Measurements from ENCODE around the gene SYT12.
A peak's percentile ranks its signal among the peaks of the same experiment; 100 is the strongest.
"Not testable (repeated sequence)": the region's sequence is repeated elsewhere in the genome, so short reads cannot be mapped to it uniquely, and the experiment has no call there.

SYT12 gene

GRCh38 chr11:66996609-66997273 is 26.2 kb upstream of the SYT12 start:
- peak; percentile 66 for DNase-seq (ENCODE audit: low spot score)

- DNase-seq (ENCODE audit: low spot score), result no peak
Observed at GRCh38 chr11:66999555-66999954, 23.4 kb upstream of the SYT12 start.

GRCh38 chr11:67001332-67001731 is 21.6 kb upstream of the SYT12 start:
- DNase-seq (ENCODE audit: low spot score), result no peak

GRCh38 chr11:67002297-67002913 is 20.5 kb upstream of the SYT12 start:
- no peak for DNase-seq (ENCODE audit: low spot score)

DNA sequence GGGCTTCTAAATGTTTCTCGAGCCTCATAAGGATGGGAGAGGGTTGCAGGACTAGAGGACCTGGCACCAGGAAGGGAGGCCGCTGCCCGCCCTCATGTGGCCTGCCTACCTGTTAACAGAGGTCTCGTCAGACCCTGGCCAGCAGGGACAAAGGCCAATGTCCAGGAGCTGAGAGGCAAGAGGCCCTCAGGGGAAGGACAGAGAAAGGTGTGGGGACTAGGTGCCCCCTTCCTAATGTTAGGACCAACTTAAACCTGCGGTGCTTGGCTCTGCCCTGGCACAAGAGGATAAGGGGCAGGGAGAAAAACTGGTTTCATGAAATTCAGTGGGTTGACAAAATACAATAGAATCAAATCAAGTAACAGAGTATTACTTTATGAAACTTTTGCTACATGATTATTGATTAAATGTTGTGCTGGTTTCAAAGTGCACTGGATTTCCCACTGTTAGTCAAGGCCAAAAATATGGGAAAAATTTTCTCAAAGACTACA is 20.0 kb upstream of the SYT12 start:
- no peak for DNase-seq (ENCODE audit: low spot score)

- DNase-seq (ENCODE audit: low spot score), result not testable (repeated sequence)
Observed at GRCh38 chr11:67005200-67005599, 17.7 kb upstream of the SYT12 start.

- DNase-seq (ENCODE audit: low spot score), result peak; percentile 48
Observed at GRCh38 chr11:67006029-67006884, 16.7 kb upstream of the SYT12 start.

DNA sequence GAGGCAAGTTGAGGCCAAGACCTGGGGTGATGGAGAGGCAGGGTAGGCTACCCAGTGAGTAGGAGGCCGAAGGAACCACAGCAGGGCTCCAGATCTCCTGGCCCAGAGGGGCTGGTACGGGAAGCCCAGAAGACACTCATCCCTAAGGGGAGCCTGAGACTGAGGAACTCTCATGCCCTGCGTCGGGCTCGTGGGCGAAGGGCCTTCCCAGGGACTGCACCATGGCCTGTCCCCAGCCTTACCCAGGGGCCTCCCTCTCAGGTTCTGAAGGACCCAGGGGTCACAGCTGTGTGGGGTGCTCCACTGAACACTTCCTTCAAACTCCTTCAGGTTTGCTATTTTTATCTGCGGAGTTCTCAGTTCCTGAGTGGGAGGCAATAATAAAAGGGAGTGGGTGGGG is 15.8 kb upstream of the SYT12 start:
- no peak for DNase-seq (ENCODE audit: low spot score)

GRCh38 chr11:67010296-67010905 is 12.5 kb upstream of the SYT12 start:
- no peak for DNase-seq (ENCODE audit: low spot score)

DNA sequence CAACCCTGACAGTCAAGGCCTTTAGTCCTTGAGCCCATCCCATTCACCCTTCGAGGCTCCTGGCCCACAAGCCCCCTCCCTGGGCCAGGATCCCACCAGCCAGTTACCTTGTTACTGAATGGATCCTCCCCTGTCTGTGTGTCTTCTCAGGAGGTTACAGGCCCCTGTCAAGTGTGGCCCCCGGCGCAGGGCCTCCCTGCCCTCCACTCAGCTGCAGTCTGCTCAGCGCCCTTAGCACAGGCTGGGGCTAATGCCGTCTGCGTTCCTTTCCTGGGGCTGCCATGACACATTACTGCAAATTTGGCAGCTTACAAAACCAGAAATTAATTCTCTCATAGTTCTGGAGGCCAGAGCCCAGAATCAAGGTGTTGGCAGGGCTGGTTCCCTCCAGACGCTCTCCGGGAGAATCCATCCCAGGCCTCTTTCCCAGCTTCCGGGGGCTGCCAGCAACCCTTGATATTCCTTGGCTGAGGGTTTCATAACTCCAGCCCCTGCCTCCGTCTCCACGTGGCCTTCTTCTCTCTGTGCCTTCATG is 9.4 kb upstream of the SYT12 start:
- no peak for DNase-seq (ENCODE audit: low spot score)

- DNase-seq (ENCODE audit: low spot score), result no peak
Observed at GRCh38 chr11:67014343-67014742, 8.6 kb upstream of the SYT12 start.

DNA sequence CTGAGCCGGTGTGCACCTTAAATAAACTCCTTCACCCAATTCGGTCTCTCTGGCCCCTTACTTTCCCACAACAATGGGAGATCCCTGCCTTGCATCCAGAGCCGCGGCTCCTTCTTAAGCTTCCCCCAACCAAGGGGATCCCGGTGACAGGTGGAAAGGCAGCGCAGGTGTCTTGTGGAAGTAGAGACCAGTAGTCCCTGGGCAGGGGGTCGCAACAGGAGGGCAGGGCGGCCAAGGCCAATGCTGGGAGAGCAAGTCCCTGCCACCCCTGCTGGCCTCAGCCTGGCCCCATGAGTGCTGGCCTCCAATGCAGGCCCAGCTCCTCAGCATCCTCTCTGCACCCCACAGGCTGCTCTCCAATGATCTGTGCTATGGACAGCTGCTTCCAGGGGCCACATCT is 7.9 kb upstream of the SYT12 start:
- no peak for DNase-seq (ENCODE audit: low spot score)

DNA sequence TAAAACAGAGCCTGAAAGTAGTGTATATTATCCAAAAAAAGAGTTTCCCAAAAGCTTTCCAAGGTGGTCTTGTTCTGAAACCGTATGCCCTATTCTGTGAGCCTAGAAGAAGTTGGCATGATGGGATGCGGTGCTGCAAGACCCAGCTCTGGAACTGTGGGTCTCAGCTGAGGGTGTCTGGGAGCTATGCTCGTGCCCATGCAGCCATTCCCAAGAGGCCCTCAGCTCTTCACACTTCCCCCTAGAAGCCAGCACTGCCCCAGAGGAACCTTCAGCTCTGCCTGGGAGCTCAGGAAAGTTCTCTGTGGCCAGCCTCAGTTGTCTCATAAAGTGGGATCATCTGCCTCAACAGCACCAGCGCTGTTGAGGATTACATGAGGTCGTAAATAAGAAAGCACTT is 6.4 kb upstream of the SYT12 start:
- no peak for DNase-seq (ENCODE audit: low spot score)

GRCh38 chr11:67020949-67021348 is 2.0 kb upstream of the SYT12 start:
- DNase-seq (ENCODE audit: low spot score), result no peak

- DNase-seq (ENCODE audit: low spot score), result peak; percentile 31
Observed at GRCh38 chr11:67022341-67022933, 497 bp upstream of the SYT12 start.

GRCh38 chr11:67023957-67024353 is 1.0 kb downstream of the SYT12 start:
- DNase-seq (ENCODE audit: low spot score), result no peak

DNA sequence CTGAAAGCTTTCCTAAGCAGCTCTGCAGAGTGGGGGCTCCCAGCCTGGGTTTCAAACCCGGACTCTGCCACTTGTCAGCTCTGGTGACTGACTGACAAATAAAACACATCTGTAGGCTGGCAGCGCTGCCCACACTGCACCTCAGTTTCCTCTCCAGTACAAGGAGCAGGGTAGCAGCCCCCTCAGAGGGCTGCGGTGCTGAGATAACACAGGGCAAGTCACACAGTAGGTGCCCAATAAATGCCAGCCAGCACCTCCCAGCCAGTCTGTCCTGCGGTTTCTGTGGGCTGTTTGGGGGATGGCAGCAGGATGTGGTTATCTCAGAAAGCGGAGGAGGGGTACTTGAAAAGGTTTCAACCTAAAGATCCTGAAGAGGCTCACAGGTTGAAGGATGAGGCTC is 1.5 kb downstream of the SYT12 start:
- no peak for DNase-seq (ENCODE audit: low spot score)

DNA sequence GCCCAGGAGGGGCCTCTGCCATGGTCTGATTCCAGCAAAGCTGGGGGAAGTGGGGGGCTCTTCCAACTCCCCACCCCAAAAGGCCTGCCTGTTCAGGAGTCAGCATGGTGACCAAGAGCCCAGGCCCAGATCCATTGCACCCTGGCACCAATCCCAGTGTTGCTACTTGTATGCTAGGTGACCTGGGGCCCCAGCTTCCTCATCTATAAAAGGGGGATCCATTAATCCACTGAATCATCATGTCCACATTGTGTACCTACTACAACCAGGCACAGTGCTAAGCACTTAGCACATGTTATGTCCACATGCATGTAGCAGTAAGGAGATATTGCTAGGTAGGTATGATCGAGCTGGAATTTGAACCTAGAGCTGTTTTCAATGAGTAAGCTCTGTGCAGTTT is 2.0 kb downstream of the SYT12 start:
- DNase-seq (ENCODE audit: low spot score), result no peak

DNA sequence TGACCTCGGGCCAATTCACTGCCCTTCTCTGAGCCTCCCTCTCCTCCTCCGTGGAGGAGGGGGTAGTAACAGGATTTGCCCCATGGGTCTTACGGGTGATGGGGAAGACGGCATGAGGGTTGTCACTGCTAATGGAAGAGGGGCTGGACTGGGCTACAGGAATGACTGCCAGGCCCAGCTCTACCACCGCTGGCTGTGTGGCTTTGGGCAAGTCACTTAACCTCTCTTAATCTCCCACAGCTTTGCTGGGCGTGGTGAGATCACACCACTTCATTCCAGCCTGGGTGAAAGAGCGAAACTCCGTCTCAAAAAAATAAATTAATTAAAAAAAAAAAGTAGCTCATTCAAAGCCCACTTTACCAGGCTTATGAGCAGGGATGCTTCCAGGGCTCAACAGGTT is 2.8 kb downstream of the SYT12 start:
- DNase-seq (ENCODE audit: low spot score), result no peak

DNA sequence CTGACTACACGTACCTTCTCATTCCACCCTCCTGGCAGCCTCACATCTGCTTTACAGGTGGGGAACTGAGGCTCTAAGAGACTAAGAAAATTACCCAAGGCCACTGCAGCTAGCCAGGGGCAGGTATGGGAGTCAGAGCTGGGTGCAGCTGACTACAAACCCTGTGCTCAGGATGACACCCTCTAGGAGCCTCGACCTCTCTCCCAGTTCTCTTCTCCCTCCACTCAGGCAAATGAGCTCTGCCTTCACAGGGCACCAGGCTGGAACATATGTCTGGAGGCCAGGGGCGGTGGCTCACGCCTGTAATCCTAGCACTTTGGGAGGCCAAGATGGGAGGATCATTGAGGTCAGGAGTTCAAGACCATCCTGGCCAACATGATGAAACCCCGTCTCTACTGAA is 4.0 kb downstream of the SYT12 start:
- DNase-seq (ENCODE audit: low spot score), result no peak

- no peak for DNase-seq (ENCODE audit: low spot score)
Observed at GRCh38 chr11:67027483-67027930, 4.6 kb downstream of the SYT12 start.

Measured in AG08396 (cell line).